Naive thymus-derived CD4-positive, alpha-beta T cell (primary cell): ENCODE results near the gene RRP15. TPM values are rescaled to one million over a fixed set of nuclear protein-coding genes. Genes with fewer than 3 reads are reported as not detected.

Experiments used
- polyA plus RNA-seq, 2 donors: library from polyadenylated mRNA; unstranded; fragments of 300-500 nt; fragmentation: Illumina TruSeq; gene quantifications; one replicate each; pipeline ENCODE4 v1.2.3, GENCODE V29; 2021
- total RNA-seq, 6 experiments: library from RNA in 5 of 6; stranded (reverse) in 5 of 6; gene quantifications; 1 replicate in 5 of 6; 2 replicates in 1 of 6; pipeline ENCODE4 v1.2.3 and lab custom pipeline; 2021 to 2026

RRP15 gene
- total and polyA plus RNA-seq, 7 experiments from 2014 or later, result 12.4 to 19.0 (median 17.7) TPM

Other genes with a start within 250 kb of the RRP15 start
- not detected for gene TGFB2, start 60.0 kb downstream of the RRP15 start, total RNA-seq
- gene TGFB2, start 60.0 kb downstream of the RRP15 start, polyA plus RNA-seq, result not detected